Loucy (cell line): ENCODE measurements around the gene TP53INP2.

Source experiments
- EZH2phosphoT487 ChIP-seq: fragments of 200-600 bp; IDR thresholded peaks from 2 replicates; pipeline ENCODE4 v1.6.1; 2018; ENCODE audit warnings: antibody characterized with exemption, mild to moderate bottlenecking, moderate library complexity, borderline replicate concordance
- TF ChIP-seq, protein P1 (sequence below): fragments of 200-600 bp; sonication (generic); conservative IDR thresholded peaks from 2 replicates; pipeline ENCODE4 v1.5.1; 2014; ENCODE audit warnings: mild to moderate bottlenecking, antibody characterized with exemption, low read length

DNA sequence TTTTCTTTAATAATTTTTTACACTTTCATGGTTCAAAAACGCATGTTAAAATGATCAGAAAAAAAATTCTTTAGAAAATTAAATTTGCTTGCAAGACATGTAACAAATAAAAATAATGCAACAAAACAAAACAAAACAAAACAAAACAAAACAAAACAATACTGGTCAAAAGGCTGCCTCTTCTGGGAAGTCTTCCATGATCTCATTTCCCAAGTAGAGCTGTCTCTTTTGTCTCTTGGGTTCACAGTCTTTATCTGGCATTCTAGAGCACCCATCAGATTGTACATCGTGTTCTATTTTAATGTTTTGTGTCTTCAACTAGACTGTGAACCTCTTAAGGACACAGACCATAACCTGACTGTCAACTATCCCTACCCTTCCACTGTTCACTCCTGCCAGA lies 25.3 kb downstream of the TP53INP2 start:
- TF ChIP-seq, protein P1, sequence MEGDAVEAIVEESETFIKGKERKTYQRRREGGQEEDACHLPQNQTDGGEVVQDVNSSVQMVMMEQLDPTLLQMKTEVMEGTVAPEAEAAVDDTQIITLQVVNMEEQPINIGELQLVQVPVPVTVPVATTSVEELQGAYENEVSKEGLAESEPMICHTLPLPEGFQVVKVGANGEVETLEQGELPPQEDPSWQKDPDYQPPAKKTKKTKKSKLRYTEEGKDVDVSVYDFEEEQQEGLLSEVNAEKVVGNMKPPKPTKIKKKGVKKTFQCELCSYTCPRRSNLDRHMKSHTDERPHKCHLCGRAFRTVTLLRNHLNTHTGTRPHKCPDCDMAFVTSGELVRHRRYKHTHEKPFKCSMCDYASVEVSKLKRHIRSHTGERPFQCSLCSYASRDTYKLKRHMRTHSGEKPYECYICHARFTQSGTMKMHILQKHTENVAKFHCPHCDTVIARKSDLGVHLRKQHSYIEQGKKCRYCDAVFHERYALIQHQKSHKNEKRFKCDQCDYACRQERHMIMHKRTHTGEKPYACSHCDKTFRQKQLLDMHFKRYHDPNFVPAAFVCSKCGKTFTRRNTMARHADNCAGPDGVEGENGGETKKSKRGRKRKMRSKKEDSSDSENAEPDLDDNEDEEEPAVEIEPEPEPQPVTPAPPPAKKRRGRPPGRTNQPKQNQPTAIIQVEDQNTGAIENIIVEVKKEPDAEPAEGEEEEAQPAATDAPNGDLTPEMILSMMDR: no peak
- TF ChIP-seq EZH2phosphoT487: no peak
